Keratinocyte (primary cell): Measurements from ENCODE around the gene ALG2. TPM values are rescaled to one million over a fixed set of nuclear protein-coding genes. Genes with fewer than 3 reads are reported as not detected.

Experiments used
- DNase-seq: peaks from one replicate; pipeline ENCODE4 v3.0.0-alpha.2; 2011; ENCODE audit warnings: low read depth, missing footprints, low spot score
- FAIRE-seq: peaks from 2 replicates; lab custom pipeline; 2011; peaks lifted over from hg19 to GRCh38; lab: Jason Lieb, UNC
- H2AFZ ChIP-seq: 2 replicates; pipeline ENCODE4 v1.6.0; 2012; ENCODE audit warnings: low read length, control low read depth, inconsistent platforms; ENCODE audit not compliant: control insufficient read depth
- H3K27ac ChIP-seq: 2 replicates; pipeline ENCODE4 v1.5.1; 2011; ENCODE audit warnings: low read length; ENCODE audit not compliant: control insufficient read depth, insufficient read depth
- H3K27me3 ChIP-seq: 3 replicates; pipeline ENCODE4 v1.6.0; 2011; ENCODE audit warnings: low read length; ENCODE audit not compliant: control insufficient read depth, insufficient read depth; ENCODE audit errors: extremely low read depth
- H3K36me3 ChIP-seq, 2 experiments: 2 replicates in 1 of 2; 3 replicates in 1 of 2; pipeline ENCODE4 v1.5.1; 2011; ENCODE audit warnings: low read length in 2 of 2, mild to moderate bottlenecking in 1 of 2; ENCODE audit not compliant: control insufficient read depth in 2 of 2, insufficient read depth in 2 of 2; ENCODE audit errors: extremely low read depth in 1 of 2
- H3K4me1 ChIP-seq: 3 replicates; pipeline ENCODE4 v1.5.1; 2011; ENCODE audit warnings: low read length; ENCODE audit not compliant: control insufficient read depth, insufficient read depth; ENCODE audit errors: extremely low read depth
- H3K4me2 ChIP-seq: 3 replicates; pipeline ENCODE4 v1.6.0; 2011; ENCODE audit warnings: low read depth, low read length; ENCODE audit not compliant: control insufficient read depth, insufficient read depth; ENCODE audit errors: extremely low read depth
- H3K4me3 ChIP-seq, 3 experiments: fragments of 200-600 bp in 1 of 3; sonication (generic) in 1 of 3; 2 replicates in 2 of 3; 3 replicates in 1 of 3; pipeline ENCODE4 v1.5.1; 2011 to 2016; ENCODE audit warnings: low read length in 3 of 3, mild to moderate bottlenecking in 3 of 3, control low read depth in 2 of 3, inconsistent platforms in 1 of 3, low read depth in 1 of 3, mixed read lengths in 1 of 3, mixed run types in 1 of 3, moderate library complexity in 1 of 3; ENCODE audit not compliant: control insufficient read depth in 2 of 3, insufficient read depth in 2 of 3; ENCODE audit errors: extremely low read depth in 1 of 3
- H3K79me2 ChIP-seq: 2 replicates; pipeline ENCODE4 v1.6.0; 2012; ENCODE audit warnings: low read length; ENCODE audit not compliant: control insufficient read depth, insufficient read depth
- H3K9ac ChIP-seq: 3 replicates; pipeline ENCODE4 v1.6.0; 2011; ENCODE audit warnings: low read length; ENCODE audit not compliant: control insufficient read depth, insufficient read depth; ENCODE audit errors: extremely low read depth
- H3K9me1 ChIP-seq: 3 replicates; pipeline ENCODE4 v1.6.0; 2011; ENCODE audit warnings: low read length; ENCODE audit not compliant: control insufficient read depth, insufficient read depth; ENCODE audit errors: extremely low read depth
- H3K9me3 ChIP-seq: 2 replicates; pipeline ENCODE4 v1.5.1; 2012; ENCODE audit warnings: low read depth, low read length; ENCODE audit not compliant: control insufficient read depth
- H4K20me1 ChIP-seq: 3 replicates; pipeline ENCODE4 v1.6.0; 2011; ENCODE audit warnings: low read length; ENCODE audit not compliant: control insufficient read depth, insufficient read depth; ENCODE audit errors: extremely low read depth
- CTCF ChIP-seq, 3 experiments: IDR thresholded peaks in 1 of 3; conservative IDR thresholded peaks in 1 of 3; optimal IDR thresholded peaks in 1 of 3; 2 replicates in 2 of 3; 3 replicates in 1 of 3; pipeline versions ENCODE3 to v1.5.1; 2011; ENCODE audit warnings: low read length in 3 of 3, mild to moderate bottlenecking in 3 of 3, moderate library complexity in 2 of 3, control low read depth in 1 of 3, inconsistent platforms in 1 of 3; ENCODE audit not compliant: insufficient read depth in 2 of 3; ENCODE audit errors: extremely low read depth in 1 of 3
- EZH2 ChIP-seq: IDR thresholded peaks from one replicate; pipeline ENCODE4 v1.6.1; 2012; ENCODE audit warnings: inconsistent platforms, mild to moderate bottlenecking, low read length, moderate library complexity
- dilution Hi-C: fragments of 300-500 bp; cut with MboI; formaldehyde crosslinking; loops from one replicate; pipeline ENCODE4 v1.7.0; 2020; ENCODE audit warnings: low sequenced_read_pairs; ENCODE audit not compliant: extremely low pct_ligation_motif_present
- polyA plus RNA-seq, 5 experiments: library from polyadenylated mRNA; depleted of rRNA in 3 of 5; stranded (reverse) in 3 of 5; stranded (forward) in 1 of 5; unstranded in 1 of 5; fragments of >200 nt; gene quantifications; 1 replicate in 1 of 5; 2 replicates in 3 of 5; 3 replicates in 1 of 5; pipeline versions ENCODE4 v1.2.1 to v1.2.3, GENCODE V29; 2011 to 2012; ENCODE audit warnings: missing spikeins in 2 of 5, low read depth in 1 of 5, low replicate concordance in 1 of 5

ALG2 gene
- polyA plus RNA-seq, 1 donor (not counting 4 experiments of a cell fraction or from before 2014, with no cell fraction given): 57.1 TPM

DNA sequence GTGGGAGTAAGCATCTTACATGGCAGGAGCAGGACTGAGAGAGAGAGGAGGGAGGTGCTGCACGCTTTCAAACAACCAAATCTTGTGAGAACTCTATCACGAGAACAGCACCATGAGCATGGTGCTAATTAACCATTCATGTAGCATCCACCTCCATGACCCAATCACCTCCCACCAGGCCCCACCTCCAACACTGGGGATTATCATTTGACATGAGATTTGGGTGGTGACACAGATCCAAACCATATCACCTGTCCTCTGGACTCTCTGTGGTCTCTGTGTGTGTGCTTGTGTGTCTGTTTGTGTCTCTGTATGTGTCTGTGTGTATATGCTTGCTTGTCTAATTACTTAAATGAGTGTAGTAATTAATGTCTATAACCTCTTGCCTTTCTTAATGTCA, 31.4 kb upstream of the ALG2 start:
- Histone ChIP-seq H3K4me2 (no peak overlapping the region), H3K9me1 (no peaks in the 10 kb centered on the region), H3K27me3 (peaks cover 4% of the 10 kb centered on the region), H2AFZ (no peak overlapping the region), H3K4me3 (no peak overlapping the region), H4K20me1 (no peaks in the 10 kb centered on the region), H3K79me2 (no peaks in the 10 kb centered on the region), H3K9me3 (no peaks in the 10 kb centered on the region), H3K27ac (no peak overlapping the region), H3K36me3 (no peaks in the 10 kb centered on the region), H3K9ac (no peak overlapping the region), H3K4me1 (peaks cover 7% of the 10 kb centered on the region)
- FAIRE-seq (no peak), DNase-seq (no peak)
- TF ChIP-seq EZH2 (no peak), CTCF (optimal IDR thresholded peaks at IDR 0.05 in 1 of 3, IDR thresholded peaks at IDR 0.05 in 1 of 3, conservative IDR thresholded peaks at IDR 0.05 in 1 of 3; ENCODE audit: extremely low read depth in 1 of 3, insufficient read depth in 2 of 3, low read length in 3 of 3) (no peak)
- dilution Hi-C loops: no loop called here

GRCh38 chr9:99251157-99251556, 29.4 kb upstream of the ALG2 start:
- peaks cover 7% of the 10 kb centered on the region for H3K4me1 ChIP-seq
- dilution Hi-C loops: no loop called here
- no peak for TF ChIP-seq EZH2
- TF ChIP-seq CTCF (optimal IDR thresholded peaks at IDR 0.05 in 1 of 3, IDR thresholded peaks at IDR 0.05 in 1 of 3, conservative IDR thresholded peaks at IDR 0.05 in 1 of 3; ENCODE audit: extremely low read depth in 1 of 3, insufficient read depth in 2 of 3, low read length in 3 of 3): no peak

More at GRCh38 chr9:99251157-99251556, 29.4 kb upstream of the ALG2 start:
- Histone ChIP-seq H3K4me2 (no peak overlapping the region), H2AFZ (no peak overlapping the region), H3K27ac (no peak overlapping the region), H3K36me3 (no peaks in the 10 kb centered on the region), H3K4me3 (no peak overlapping the region), H3K79me2 (no peaks in the 10 kb centered on the region), H4K20me1 (no peaks in the 10 kb centered on the region), H3K9ac (no peak overlapping the region), H3K27me3 (peaks cover 4% of the 10 kb centered on the region), H3K9me3 (no peaks in the 10 kb centered on the region), H3K9me1 (no peaks in the 10 kb centered on the region)
- FAIRE-seq: no peak
- DNase-seq: no peak
